Endothelial cell of umbilical vein (primary cell): ENCODE results near the gene SLC23A3.

Experiments used
- CTCF ChIP-seq, 2 donors: IDR thresholded peaks; 1 replicate in 1 of 2; 2 replicates in 1 of 2; pipeline ENCODE4 v1.5.1; 2011; ENCODE audit warnings: low read length in 2 of 2, mild to moderate bottlenecking in 2 of 2, moderate library complexity in 2 of 2, control low read depth in 1 of 2, inconsistent platforms in 1 of 2, low read depth in 1 of 2; ENCODE audit not compliant: insufficient read depth in 1 of 2; ENCODE audit errors: extremely low read depth in 1 of 2
- EZH2 ChIP-seq: IDR thresholded peaks from 2 replicates; pipeline ENCODE4 v1.6.1; 2012; ENCODE audit warnings: borderline replicate concordance, low read depth, mild to moderate bottlenecking, moderate library complexity, low read length, inconsistent platforms; ENCODE audit not compliant: severe bottlenecking
- JUN ChIP-seq: IDR thresholded peaks from 2 replicates; pipeline ENCODE4 v1.6.1; 2011; ENCODE audit warnings: borderline replicate concordance, low read depth; ENCODE audit not compliant: insufficient read length, insufficient read depth
- MAX ChIP-seq: IDR thresholded peaks from 2 replicates; pipeline ENCODE4 v1.6.1; 2011; ENCODE audit not compliant: insufficient read depth, insufficient read length
- MYC ChIP-seq: IDR thresholded peaks from one replicate; pipeline ENCODE4 v1.6.1; 2011; ENCODE audit warnings: mild to moderate bottlenecking, low read depth, low read length
- POLR2A ChIP-seq: IDR thresholded peaks from 2 replicates; pipeline ENCODE4 v1.6.1; 2012; ENCODE audit warnings: low read depth, mild to moderate bottlenecking, control low read depth, low read length
- POLR2AphosphoS5 ChIP-seq: IDR thresholded peaks from 2 replicates; pipeline ENCODE4 v1.6.1; 2012; ENCODE audit warnings: low read depth, mild to moderate bottlenecking, control low read depth, low read length, moderate library complexity; ENCODE audit not compliant: insufficient read depth

- no peak for TF ChIP-seq POLR2A
- TF ChIP-seq CTCF (IDR thresholded peaks at IDR 0.05; ENCODE audit: extremely low read depth in 1 of 2, insufficient read depth in 1 of 2, low read depth in 1 of 2, low read length in 2 of 2), result no peak
- no peak for TF ChIP-seq MAX
- no peak for TF ChIP-seq EZH2
- no peak for TF ChIP-seq JUN
- no peak for TF ChIP-seq POLR2AphosphoS5
- no peak for TF ChIP-seq MYC
Measured at GRCh38 chr2:219124381-219125110, 45.3 kb downstream of the SLC23A3 start.
